Fibroblast of skin of back (primary cell): ENCODE data around the gene DDX28. TPM values are rescaled to one million over a fixed set of nuclear protein-coding genes. Genes with fewer than 3 reads are reported as not detected.

ENCODE experiments used
- DNase-seq: peaks from one replicate; pipeline ENCODE4 v3.0.0-alpha.2; 2013
- polyA plus RNA-seq, 2 experiments: library from polyadenylated mRNA; unstranded; fragments of 120-200 nt; gene quantifications; one replicate each; pipeline ENCODE4 v1.2.1, GENCODE V29; 2013; ENCODE audit not compliant: insufficient read length in 2 of 2

Gene DDX28
- polyA plus RNA-seq (2013, experiment 1 of 2; ENCODE audit: insufficient read length) = 7.0 TPM
- polyA plus RNA-seq (2013, experiment 2 of 2; ENCODE audit: insufficient read length) = 4.6 TPM

GRCh38 chr16:68022728-68023537, at the start of gene DDX28, which contains the start of gene DUS2:
DDX28 (minus strand) TSS chr16:68023232; CDS start chr16:68023202, 30 bp downstream.
DUS2 (plus strand) TSS chr16:68023284; CDS start chr16:68038024, 14,740 bp downstream.
- peak; percentile 92 for DNase-seq

GRCh38 chr16:68072038-68072695, 49.1 kb upstream of the DDX28 start:
- DNase-seq = peak; percentile 27

- no peak for DNase-seq
Measured at GRCh38 chr16:68071518-68071901, 48.5 kb upstream of the DDX28 start.

GRCh38 chr16:68070806-68071517, 47.9 kb upstream of the DDX28 start:
- DNase-seq = no peak

GRCh38 chr16:68070249-68070730, 47.3 kb upstream of the DDX28 start:
- no peak for DNase-seq

DNA sequence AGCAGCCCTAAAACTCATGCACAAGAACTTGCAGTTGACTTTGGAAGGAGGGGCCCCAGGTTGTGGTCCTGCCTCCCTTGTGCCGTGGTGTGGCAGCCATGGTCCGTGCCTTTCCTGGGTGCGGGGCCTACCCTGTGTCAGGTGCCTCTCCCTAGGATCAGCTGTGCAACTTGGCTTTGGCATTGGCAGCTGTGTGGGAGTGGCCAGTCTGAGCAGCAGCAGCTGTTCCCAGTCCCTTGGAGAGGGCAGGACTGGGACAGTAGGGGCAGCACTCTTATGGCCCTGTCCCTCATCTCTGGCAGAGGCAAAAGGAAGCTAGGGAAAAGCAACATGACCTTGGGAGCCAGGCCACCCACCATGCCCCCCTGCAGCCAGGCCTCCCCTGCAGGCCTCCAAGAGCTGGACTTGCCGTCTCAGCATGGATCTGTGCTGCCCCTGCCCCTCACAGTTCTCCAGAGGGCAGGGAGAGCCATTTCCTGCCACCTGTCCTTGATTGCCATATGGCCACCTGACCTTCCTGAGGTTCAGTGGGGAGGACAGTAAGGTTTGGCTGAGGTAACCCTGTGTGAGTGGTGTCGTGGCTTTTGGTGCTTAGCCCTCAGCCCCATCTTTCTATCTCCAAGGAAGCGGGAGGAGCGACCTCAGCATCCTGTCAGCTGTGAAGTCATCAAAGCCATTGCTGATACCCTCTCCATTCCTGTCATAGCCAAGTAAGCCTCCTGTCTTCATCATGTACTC, 46.6 kb upstream of the DDX28 start:
- no peak for DNase-seq

DNA sequence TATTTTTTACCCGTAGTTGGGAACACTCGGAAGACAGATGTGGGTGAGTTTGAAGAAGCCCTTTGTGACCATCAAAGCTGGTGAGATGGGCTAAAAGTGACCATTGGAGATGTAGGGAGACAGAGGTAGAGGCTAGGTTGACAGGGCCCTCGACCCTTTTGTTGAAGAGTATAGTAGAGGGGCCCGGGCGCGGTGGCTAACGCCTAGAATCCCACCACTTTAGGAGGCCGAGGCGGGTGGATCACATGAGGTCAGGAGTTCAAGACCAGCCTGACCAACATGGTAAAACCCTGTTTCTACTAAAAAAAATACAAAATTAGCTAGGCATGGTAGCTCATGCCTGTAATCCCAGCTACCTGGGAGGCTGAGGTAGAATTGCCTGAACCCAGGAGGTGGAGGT, 45.9 kb upstream of the DDX28 start:
- DNase-seq = no peak

DNA sequence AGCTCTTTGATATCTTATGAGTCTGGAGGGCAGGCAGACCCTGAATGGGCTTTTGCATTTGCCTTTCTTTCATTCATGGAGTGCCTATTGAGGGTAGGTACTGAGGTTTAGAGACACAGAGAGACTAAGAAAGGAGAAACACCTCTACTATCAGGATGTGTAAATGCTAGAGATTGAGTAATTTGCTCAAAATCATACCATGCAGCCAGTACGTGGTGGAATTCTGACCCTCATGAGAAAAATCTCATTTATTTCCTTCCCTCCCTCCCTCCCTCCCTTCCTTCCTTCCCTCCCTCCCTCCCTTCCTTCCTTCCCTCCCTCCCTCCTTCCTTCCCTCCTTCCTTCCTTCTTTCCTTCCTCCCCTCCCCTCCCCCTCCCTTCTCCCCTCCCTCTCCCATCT, 43.7 kb upstream of the DDX28 start:
- DNase-seq = no peak

GRCh38 chr16:68065716-68066305, 42.8 kb upstream of the DDX28 start:
- DNase-seq = peak; percentile 93

DNA sequence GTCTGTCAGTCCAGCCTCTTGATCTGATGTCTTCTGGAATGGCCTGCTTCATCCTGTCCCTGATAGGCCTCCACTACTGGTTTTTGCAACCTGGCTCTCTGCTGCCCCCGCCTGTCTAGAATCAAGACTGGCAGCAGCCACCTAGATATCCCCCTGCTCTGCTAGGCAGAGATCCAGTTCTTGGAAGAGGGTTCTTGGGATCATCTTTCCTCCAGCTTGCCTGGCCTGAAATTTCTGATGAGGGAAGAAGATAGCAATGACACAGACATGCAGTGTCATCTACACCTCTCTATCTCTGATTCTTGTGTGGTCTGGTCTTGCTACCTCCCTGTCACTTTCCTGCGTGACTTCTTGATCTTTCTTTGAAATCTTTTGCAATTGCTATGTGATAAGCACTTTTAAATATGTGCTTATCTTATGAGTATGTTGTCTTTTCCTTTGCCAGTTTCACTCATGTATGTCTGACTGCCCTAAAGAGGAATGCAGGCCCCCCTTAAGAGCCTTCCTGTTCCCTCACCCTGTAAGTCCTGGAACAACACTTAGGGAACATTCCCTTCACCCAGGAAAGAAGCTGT, 41.8 kb upstream of the DDX28 start:
- DNase-seq = peak; percentile 93

- no peak for DNase-seq
Measured at GRCh38 chr16:68062910-68063393, 39.9 kb upstream of the DDX28 start.

DNA sequence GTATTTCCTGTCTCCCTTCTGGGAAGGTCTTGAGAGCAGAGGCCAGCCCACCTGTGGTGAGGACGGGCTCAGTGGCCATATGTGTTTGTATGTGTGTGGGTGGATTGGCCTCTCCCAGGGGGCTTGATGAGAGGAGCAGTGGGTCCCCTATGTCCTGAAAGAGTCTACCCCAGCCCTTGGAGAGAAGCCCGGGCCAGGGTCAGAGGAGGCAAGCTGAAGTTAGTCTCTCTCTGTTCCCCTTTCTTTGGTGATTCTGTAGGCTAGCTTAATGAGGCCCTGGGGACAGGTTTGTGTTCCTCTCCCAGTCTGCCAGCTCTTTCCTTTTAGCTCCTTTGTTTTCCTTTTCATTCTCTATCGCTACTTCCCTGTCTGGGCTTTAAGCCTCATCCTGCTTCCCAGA, 38.4 kb upstream of the DDX28 start:
- DNase-seq = no peak

- DNase-seq = no peak
Measured at GRCh38 chr16:68059804-68060203, 36.8 kb upstream of the DDX28 start.

- DNase-seq = no peak
Measured at GRCh38 chr16:68055395-68055794, 32.4 kb upstream of the DDX28 start.

DNA sequence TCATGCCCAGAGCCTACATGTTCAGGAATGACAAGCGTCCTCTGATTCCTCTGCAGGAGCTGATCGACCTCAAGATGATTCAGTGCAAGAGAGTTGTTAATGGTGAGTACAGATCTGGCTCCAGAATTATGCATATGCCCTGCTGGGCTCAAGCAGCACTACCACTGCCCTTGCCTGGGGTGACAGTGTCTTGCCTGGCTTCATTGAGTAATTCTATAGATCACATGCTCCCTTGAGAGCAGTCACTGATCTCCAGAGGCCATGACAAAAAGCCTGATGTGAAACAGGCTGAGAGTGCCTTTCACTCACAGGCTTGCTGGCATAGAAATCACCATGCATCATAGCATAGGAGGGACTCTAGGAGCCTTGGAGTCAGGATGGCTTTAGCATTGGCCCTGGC, 26.4 kb upstream of the DDX28 start:
- DNase-seq = no peak

GRCh38 chr16:68047987-68048386, 25.0 kb upstream of the DDX28 start:
- no peak for DNase-seq

GRCh38 chr16:68046106-68046505, 23.1 kb upstream of the DDX28 start:
- no peak for DNase-seq

GRCh38 chr16:68041783-68042182, 18.8 kb upstream of the DDX28 start:
- DNase-seq = no peak

DNA sequence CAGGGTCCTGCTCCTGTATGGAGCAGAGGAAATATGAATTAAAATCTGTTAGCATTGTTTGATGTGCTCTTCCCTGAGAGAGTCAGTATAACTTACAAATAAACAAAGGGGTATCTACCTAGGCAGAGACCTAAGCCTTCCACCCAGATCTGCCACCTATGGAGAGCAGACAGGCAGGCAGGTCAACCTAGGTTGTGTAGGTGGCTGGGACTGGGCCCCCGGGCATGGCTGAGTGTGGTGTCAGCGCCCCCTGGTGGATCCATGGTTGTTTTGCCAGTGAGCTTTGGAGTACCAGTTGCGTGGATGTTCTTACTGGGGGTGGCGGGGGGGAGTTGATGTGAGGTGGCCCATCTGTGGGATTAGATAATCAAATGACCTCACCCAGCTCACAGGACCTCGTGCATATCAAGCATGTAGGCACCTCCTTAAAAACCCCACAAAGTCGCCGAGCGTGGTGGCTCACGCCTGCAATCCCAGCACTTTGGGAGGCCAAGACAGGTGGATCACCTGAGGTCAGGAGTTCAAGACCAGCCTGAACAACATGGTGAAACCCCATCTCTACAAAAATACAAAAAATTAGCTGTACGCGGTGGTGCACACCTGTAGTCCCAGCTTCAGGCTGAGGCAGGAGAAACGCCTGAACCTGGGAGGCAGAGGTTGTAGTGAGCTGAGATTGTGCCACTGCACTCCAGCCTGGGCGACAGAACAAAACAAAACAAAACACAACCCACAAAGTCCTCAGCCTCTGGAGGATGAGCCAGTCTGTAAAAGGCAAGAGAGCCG, 17.7 kb upstream of the DDX28 start:
- peak; percentile 45 for DNase-seq

- DNase-seq = no peak
Measured at GRCh38 chr16:68037841-68038597, 15.0 kb upstream of the DDX28 start.
